Measurements from ENCODE around the gene HES5. TPM values are rescaled to one million over a fixed set of nuclear protein-coding genes. Genes with fewer than 3 reads are reported as not detected.

HES5 gene
- total and polyA plus RNA-seq, 2 of the 13 experiments (the other 11 are each of a cell fraction or from before 2014, with no cell fraction given): not detected

- TF ChIP-seq ZNF556 (CRISPR knock-in tag; IDR thresholded peaks at IDR 0.05; ENCODE audit: borderline replicate concordance): no peak
- TF ChIP-seq ZNF350 (CRISPR knock-in tag; IDR thresholded peaks at IDR 0.05; ENCODE audit: borderline replicate concordance, low read depth): 0 out of 2 replicates have a peak, but pooled peaks have one; percentile 31
- TF ChIP-seq HNF1B (CRISPR knock-in tag; IDR thresholded peaks at IDR 0.05): 0 out of 2 replicates have a peak, but pooled peaks have one; percentile 21
- peak; percentile 69; the same call in 1 of the 2 replicates for TF ChIP-seq RCOR2 (CRISPR knock-in tag; IDR thresholded peaks at IDR 0.05)
- TF ChIP-seq HNF1A (IDR thresholded peaks at IDR 0.05; ENCODE audit: low read depth): no peak
- TF ChIP-seq HNF1A (CRISPR knock-in tag; IDR thresholded peaks at IDR 0.05; ENCODE audit: borderline replicate concordance): no peak
- 0 out of 2 replicates have a peak, but pooled peaks have one; percentile 20 for TF ChIP-seq ZNF441 (CRISPR knock-in tag; IDR thresholded peaks at IDR 0.05; ENCODE audit: borderline replicate concordance)
- peak; percentile 54; the same call in 1 of the 2 replicates for TF ChIP-seq NR2C2 (CRISPR knock-in tag; IDR thresholded peaks at IDR 0.05; ENCODE audit: borderline replicate concordance)
- TF ChIP-seq CEBPB (IDR thresholded peaks at IDR 0.05; ENCODE audit: borderline replicate concordance, low read depth, low read length): no peak
- 0 out of 2 replicates have a peak, but pooled peaks have one; percentile 19 for TF ChIP-seq ZNF614 (CRISPR knock-in tag; IDR thresholded peaks at IDR 0.05; ENCODE audit: borderline replicate concordance)
- peak; percentile 35; the same call in 1 of the 2 replicates for TF ChIP-seq ZNF501 (CRISPR knock-in tag; IDR thresholded peaks at IDR 0.05)
- peak; percentile 47; the same call in 1 of the 2 replicates for TF ChIP-seq HNF4G (IDR thresholded peaks at IDR 0.05; ENCODE audit: borderline replicate concordance, low read depth, low read length)
- TF ChIP-seq HNF4G (CRISPR knock-in tag; IDR thresholded peaks at IDR 0.05; ENCODE audit: borderline replicate concordance, low read depth): peak; percentile 70; the same call in 1 of the 2 replicates
- TF ChIP-seq ZNF687 (CRISPR knock-in tag; IDR thresholded peaks at IDR 0.05): peak; percentile 32
- TF ChIP-seq TBX2 (CRISPR knock-in tag; IDR thresholded peaks at IDR 0.05; ENCODE audit: borderline replicate concordance): peak; percentile 65; the same call in 1 of the 2 replicates
- TF ChIP-seq ZNF337 (CRISPR knock-in tag; IDR thresholded peaks at IDR 0.05; ENCODE audit: borderline replicate concordance, low read depth): 0 out of 2 replicates have a peak, but pooled peaks have one; percentile 26
- TF ChIP-seq ZNF605 (CRISPR knock-in tag; IDR thresholded peaks at IDR 0.05): peak; percentile 37; the same call in 1 of the 2 replicates
- TF ChIP-seq NFIB (CRISPR knock-in tag; IDR thresholded peaks at IDR 0.05; ENCODE audit: borderline replicate concordance): no peak
- no peak for TF ChIP-seq ZFAT (CRISPR knock-in tag; conservative IDR thresholded peaks at IDR 0.05)
- peak; percentile 51; the same call in 1 of the 2 replicates for TF ChIP-seq NCOR1 (IDR thresholded peaks at IDR 0.05; ENCODE audit: borderline replicate concordance, low read length)
Observed at GRCh38 chr1:2571348-2571747, 41.3 kb upstream of the HES5 start (continued).

All from HepG2 (cell line).